Measurements from ENCODE around the gene PRLH.

DNA sequence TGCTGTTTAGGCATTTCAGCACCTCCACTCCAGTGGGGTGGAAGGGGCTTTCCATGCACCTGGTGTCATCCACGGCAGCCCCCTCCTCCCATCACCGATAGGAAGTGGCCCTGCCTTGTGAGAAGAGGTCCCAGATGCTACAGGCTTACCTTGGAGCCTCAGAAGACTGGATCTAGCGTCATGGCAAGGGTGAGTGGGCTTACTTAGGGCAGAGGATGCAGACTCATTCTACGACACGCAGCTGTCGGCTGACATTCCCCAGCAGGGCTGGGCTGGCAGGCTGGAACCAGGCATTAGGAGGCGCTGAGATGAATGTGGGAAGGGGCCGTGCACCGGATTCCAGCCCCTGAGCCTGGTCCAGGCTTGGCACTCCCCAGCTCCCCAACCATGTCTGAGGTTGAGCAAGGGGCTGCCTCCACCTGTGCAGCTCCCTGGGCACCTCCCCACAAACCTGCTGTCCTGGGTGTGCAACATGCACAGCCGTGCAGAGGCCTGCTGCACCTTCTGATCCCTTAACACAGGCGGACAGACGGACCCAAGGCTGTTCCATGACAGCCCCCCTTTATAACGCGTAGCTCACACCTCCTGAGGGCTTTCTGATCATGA is 1.7 kb upstream of the PRLH start:
- TF ChIP-seq, protein P1, sequence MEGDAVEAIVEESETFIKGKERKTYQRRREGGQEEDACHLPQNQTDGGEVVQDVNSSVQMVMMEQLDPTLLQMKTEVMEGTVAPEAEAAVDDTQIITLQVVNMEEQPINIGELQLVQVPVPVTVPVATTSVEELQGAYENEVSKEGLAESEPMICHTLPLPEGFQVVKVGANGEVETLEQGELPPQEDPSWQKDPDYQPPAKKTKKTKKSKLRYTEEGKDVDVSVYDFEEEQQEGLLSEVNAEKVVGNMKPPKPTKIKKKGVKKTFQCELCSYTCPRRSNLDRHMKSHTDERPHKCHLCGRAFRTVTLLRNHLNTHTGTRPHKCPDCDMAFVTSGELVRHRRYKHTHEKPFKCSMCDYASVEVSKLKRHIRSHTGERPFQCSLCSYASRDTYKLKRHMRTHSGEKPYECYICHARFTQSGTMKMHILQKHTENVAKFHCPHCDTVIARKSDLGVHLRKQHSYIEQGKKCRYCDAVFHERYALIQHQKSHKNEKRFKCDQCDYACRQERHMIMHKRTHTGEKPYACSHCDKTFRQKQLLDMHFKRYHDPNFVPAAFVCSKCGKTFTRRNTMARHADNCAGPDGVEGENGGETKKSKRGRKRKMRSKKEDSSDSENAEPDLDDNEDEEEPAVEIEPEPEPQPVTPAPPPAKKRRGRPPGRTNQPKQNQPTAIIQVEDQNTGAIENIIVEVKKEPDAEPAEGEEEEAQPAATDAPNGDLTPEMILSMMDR (IDR thresholded peaks at IDR 0.05): no peak
- TF ChIP-seq POLR2A (IDR thresholded peaks at IDR 0.05): no peak

Measured in body of pancreas (tissue), 4 donors.